Activated gamma-delta T cell (primary cell): ENCODE measurements around the gene C4orf54.

Experiments
- DNase-seq: peaks from one replicate; lab custom pipeline; 2025; lab: John Stamatoyannopoulos, UW

Gene C4orf54

DNA sequence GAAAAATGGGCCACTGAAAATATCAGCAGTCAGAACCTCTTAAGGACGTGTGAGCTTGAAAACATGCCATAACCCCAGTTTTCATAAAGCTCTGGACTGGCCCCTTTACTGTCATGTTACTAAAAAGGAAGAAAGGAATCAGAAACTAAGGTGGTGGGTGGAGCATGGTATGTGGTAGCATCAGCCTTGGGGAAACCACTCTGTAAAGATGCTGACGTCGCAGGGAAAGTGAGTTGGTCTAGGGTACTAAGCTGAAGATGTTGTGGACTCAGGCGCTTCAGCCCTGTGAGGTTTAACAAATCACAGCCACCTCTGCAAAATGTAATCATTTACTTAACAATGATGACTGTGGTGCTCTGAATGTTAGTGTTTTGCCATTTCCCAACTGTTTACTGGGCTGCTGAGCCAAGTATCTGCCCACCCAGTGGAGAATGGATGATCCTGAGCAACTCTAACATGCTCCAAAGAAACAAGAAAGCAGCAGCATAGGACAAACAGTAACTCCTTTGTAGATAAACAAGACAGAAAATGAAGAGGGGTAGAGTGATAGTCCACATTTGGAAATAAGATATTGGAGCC is 33.4 kb downstream of the C4orf54 start:
- DNase-seq = no peak

DNA sequence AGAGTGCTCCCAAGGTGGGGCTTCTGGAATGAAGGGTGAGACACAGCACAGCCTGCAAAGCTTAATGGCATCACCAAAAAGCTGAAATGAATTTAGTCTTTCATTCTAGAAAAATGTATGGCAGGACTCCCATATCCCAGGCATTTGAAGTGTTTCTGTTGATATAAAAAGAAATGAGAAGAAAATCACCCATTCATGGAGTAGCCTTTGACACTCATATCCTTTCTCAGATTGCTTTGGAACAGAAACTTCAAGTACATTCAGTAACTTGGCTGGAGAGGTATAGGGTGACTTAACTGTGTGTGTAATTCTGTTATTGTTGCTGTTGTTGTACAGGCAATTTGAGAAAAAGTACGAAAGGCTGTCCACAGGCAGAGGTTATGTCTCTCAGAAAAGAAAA is 35.3 kb downstream of the C4orf54 start:
- DNase-seq = no peak

DNA sequence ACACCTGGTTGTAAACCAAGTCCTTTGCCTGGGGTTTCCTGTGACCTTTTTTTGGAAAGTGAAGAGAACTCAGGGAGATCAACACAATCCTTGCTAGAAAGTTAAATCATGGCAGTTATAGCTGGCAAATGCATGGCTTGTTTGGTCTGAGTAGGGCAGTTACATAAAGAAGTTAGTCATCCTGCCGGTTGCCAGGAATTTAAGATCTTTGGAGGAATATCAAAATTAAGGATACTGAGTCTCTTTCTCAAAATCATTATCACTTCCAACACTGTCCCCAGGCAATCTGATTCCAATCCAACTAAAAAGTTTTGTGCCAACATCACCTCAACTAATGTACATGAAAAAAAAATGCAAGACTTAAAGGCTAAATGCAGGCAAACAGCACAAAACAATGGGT is 40.3 kb downstream of the C4orf54 start:
- no peak for DNase-seq

DNA sequence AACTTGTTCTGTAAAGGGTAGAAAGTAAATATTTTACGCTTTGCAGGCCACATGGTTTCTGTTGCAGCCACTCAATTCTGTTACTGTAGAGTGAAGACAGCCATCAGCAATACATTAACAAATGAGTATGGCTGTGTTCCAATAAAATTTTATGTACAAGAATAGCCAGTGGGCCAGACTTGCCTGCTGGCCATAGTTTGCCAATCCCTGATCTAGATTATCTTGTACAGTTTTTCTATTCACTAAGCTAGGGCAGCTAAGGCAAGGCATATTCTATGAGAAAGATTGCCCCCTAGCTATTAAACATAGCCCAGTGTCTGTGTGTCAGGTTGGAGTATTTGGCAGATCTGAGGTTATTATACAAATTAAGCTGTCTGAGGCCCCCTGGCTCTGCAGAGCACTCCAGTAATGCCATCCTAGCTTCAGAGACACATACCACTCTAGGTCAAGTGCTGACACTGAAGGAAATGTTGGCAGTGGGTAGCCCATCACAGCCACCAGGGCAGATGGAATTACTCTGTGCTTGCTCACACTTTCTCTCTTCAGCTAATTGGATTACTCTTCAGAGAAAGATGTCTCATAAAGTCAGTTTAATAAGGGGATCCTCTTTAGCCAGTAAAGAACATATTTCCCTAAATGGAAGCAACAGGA is 42.3 kb downstream of the C4orf54 start:
- no peak for DNase-seq

DNA sequence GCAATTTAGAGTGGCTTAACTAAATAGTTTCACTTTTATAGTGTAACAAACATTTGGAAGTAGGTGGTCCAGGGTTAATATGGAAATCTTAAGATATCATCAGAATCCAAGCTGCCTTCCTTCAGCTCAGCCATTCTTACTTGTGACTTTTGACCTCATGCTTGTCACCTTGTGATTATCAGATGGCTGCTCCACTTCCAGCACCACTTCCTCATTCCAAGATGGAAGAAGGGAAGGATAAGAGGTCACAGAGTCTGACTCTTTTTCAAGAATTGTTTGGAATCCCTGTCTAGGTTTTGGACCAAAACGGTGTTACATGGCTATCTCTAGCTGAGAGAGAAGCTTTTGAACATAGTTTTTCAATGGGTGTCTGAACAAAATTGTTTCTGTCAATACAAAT is 43.1 kb downstream of the C4orf54 start:
- DNase-seq = no peak

DNA sequence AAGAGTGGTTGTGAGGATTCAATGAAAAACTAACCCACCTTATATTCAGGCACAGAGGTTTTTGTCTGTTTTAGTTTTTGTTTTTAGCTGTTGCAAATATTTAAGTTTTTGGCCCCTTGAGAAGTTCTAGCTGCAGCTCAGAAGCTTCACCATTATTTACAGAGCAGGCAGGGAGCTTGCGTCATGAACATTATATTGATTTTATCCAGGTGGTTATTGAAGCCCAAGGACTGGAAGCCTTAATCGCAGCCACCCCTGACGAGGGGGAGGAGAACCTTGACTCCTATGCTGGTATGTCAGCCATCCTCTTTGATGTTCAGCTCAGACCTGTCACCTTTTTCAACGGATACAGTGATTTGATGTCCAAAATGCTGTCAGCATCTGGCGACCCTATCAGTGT is 44.9 kb downstream of the C4orf54 start:
- DNase-seq = no peak

DNA sequence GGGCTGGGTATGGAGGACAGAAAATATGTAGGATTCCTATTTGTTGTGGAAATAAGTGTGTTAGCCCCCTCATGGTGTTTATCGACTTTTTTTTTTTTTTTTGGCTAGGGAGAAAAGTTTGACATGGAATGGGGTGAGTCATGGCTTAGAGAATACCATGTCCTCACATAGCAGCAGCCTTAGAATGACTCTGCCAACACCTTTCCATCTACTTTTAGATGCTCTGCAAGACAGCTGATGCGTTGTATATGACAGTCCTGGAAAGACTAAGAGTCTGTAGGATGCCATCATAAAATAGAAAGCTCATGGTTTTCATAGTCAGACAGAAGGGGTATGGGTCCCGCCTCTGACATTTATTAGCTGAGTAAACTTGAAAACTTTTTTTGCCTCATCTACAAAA is 45.3 kb downstream of the C4orf54 start:
- no peak for DNase-seq

DNA sequence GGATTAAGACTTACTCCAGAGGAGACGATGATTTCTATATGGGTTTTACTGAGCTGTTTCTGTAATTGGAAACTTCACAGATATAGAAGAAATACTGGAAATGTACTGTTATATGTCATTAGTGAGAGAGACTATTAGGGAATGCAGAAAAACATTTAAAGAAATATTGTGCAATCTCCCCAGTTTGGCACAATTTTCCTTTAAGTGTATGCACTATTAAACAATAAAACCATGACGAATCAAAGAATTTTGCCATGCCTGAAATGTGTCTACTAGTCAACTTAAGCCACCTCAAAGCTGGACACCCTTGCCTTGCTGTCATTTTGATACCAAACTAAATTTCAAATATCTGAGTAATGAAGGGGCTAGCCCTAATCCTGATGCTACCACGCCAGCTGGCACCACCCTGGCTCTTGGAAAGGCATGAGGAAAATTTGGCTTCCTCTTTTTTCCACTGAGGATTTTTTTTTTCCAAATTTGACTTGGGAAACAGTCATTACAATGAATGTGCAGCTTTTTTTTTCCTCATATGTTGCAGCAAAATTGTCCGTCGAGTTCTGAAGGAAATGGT is 46.9 kb downstream of the C4orf54 start:
- no peak for DNase-seq

DNA sequence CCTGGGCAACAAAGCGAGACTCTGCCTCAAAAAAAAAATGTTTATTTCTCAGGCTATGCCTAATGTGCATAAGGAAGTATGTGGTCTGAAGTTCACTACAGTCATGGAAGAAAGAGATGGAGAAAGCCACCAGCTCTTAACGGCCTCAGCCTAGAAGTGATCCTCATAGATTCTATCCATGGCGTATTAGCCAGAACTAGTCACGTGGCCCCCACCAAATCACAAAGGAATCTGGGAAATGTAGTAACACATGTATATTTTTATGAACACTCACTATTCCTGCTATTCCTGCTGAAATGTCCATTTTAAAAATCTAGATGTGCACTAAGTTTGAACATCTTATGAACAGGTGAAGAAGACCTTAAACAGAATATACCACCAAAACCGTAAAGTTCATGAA is 49.2 kb downstream of the C4orf54 start:
- no peak for DNase-seq
